HAP-1 (cell line): ENCODE results near the gene CA10.

ENCODE experiments used
- DNase-seq, 2 experiments: peaks; one replicate each; pipeline ENCODE4 v3.0.0-alpha.2; 2016 to 2020; ENCODE audit warnings: low spot score in 2 of 2
- H3K27me3 ChIP-seq: fragments of 250-450 bp; sonication (Bioruptor Pico); 2 replicates; pipeline ENCODE4 v1.5.1; 2020; ENCODE audit warnings: low read depth, mild to moderate bottlenecking, moderate library complexity
- H3K36me3 ChIP-seq: fragments of 250-450 bp; sonication (Bioruptor Pico); replicated peaks from 2 replicates; pipeline ENCODE4 v1.5.1; 2020; ENCODE audit warnings: mild to moderate bottlenecking
- H3K4me1 ChIP-seq: fragments of 250-450 bp; sonication (Bioruptor Pico); 2 replicates; pipeline ENCODE4 v1.5.1; 2020; ENCODE audit warnings: mild to moderate bottlenecking
- H3K4me3 ChIP-seq: fragments of 250-450 bp; sonication (Bioruptor Pico); 2 replicates; pipeline ENCODE4 v1.5.1; 2020; ENCODE audit warnings: mild to moderate bottlenecking, moderate library complexity
- H3K9me3 ChIP-seq: fragments of 250-450 bp; sonication (Bioruptor Pico); 2 replicates; pipeline ENCODE4 v1.5.1; 2020; ENCODE audit warnings: mild to moderate bottlenecking, moderate library complexity
- in situ Hi-C: fragments of 300-500 bp; cut with MboI; formaldehyde crosslinking; loops from 3 replicates; pipeline ENCODE4 v1.14.3; 2020; ENCODE audit warnings: low sequenced_read_pairs, inconsistent platforms, mixed read lengths

The CA10 gene

GRCh38 chr17:51997723-51998122 is 160.8 kb downstream of the CA10 start:
- no peak for DNase-seq

GRCh38 chr17:51995797-51996403 is 162.6 kb downstream of the CA10 start:
- in situ Hi-C loops = no loop called here
- no peak for DNase-seq
- Histone ChIP-seq H3K9me3 (no peaks in the 10 kb centered on the region), H3K36me3 (no peaks in the 10 kb centered on the region), H3K4me3 (no peak overlapping the region), H3K4me1 (no peaks in the 10 kb centered on the region), H3K27me3 (no peaks in the 10 kb centered on the region)

More at GRCh38 chr17:51997723-51998122, 160.8 kb downstream of the CA10 start:
- no peak overlapping the region for H3K4me3 ChIP-seq
- H3K36me3 ChIP-seq = no peaks in the 10 kb centered on the region
- H3K4me1 ChIP-seq = no peaks in the 10 kb centered on the region
- H3K9me3 ChIP-seq = no peaks in the 10 kb centered on the region
- no peaks in the 10 kb centered on the region for H3K27me3 ChIP-seq
- in situ Hi-C loops = no loop called here

- Histone ChIP-seq H3K36me3 (no peaks in the 10 kb centered on the region), H3K4me3 (no peak overlapping the region), H3K27me3 (no peaks in the 10 kb centered on the region), H3K4me1 (no peaks in the 10 kb centered on the region), H3K9me3 (no peaks in the 10 kb centered on the region)
- no peak for DNase-seq
- in situ Hi-C loops = no loop called here
Observed at GRCh38 chr17:51992864-51993416, 165.6 kb downstream of the CA10 start.

- no peak overlapping the region for H3K4me3 ChIP-seq
- in situ Hi-C loops = no loop called here
Observed at GRCh38 chr17:51971121-51971520, 187.4 kb downstream of the CA10 start.

GRCh38 chr17:51961689-51962088 is 196.8 kb downstream of the CA10 start:
- Histone ChIP-seq H3K9me3 (no peaks in the 10 kb centered on the region), H3K36me3 (no peaks in the 10 kb centered on the region), H3K4me1 (no peaks in the 10 kb centered on the region), H3K4me3 (no peak overlapping the region), H3K27me3 (no peaks in the 10 kb centered on the region)
- DNase-seq = no peak
- in situ Hi-C loops = no loop called here

More at GRCh38 chr17:51971121-51971520, 187.4 kb downstream of the CA10 start:
- Histone ChIP-seq H3K36me3 (no peaks in the 10 kb centered on the region), H3K4me1 (no peaks in the 10 kb centered on the region), H3K9me3 (no peaks in the 10 kb centered on the region), H3K27me3 (no peaks in the 10 kb centered on the region)
- DNase-seq = no peak

GRCh38 chr17:51957786-51958185 is 200.7 kb downstream of the CA10 start:
- Histone ChIP-seq H3K36me3 (no peaks in the 10 kb centered on the region), H3K27me3 (no peaks in the 10 kb centered on the region), H3K4me1 (no peaks in the 10 kb centered on the region), H3K9me3 (no peaks in the 10 kb centered on the region), H3K4me3 (no peak overlapping the region)
- DNase-seq = no peak
- in situ Hi-C loops = no loop called here

- H3K4me1 ChIP-seq = no peaks in the 10 kb centered on the region
- no peaks in the 10 kb centered on the region for H3K9me3 ChIP-seq
- no peaks in the 10 kb centered on the region for H3K27me3 ChIP-seq
- H3K4me3 ChIP-seq = no peak overlapping the region
- DNase-seq = no peak
- in situ Hi-C loops = no loop called here
- no peaks in the 10 kb centered on the region for H3K36me3 ChIP-seq
Observed at GRCh38 chr17:51955245-51955644, 203.3 kb downstream of the CA10 start.

GRCh38 chr17:51954232-51954765 is 204.2 kb downstream of the CA10 start:
- Histone ChIP-seq H3K36me3 (no peaks in the 10 kb centered on the region), H3K27me3 (no peaks in the 10 kb centered on the region), H3K4me3 (no peak overlapping the region), H3K9me3 (no peaks in the 10 kb centered on the region), H3K4me1 (no peaks in the 10 kb centered on the region)
- no peak for DNase-seq
- in situ Hi-C loops = no loop called here

GRCh38 chr17:51951741-51952140 is 206.8 kb downstream of the CA10 start:
- Histone ChIP-seq H3K36me3 (no peaks in the 10 kb centered on the region), H3K4me1 (no peaks in the 10 kb centered on the region), H3K9me3 (no peaks in the 10 kb centered on the region), H3K27me3 (no peaks in the 10 kb centered on the region), H3K4me3 (no peak overlapping the region)
- in situ Hi-C loops = no loop called here
- DNase-seq = no peak

GRCh38 chr17:51948128-51948527 is 210.4 kb downstream of the CA10 start:
- Histone ChIP-seq H3K9me3 (no peaks in the 10 kb centered on the region), H3K27me3 (no peaks in the 10 kb centered on the region), H3K4me1 (no peaks in the 10 kb centered on the region), H3K4me3 (no peak overlapping the region), H3K36me3 (no peaks in the 10 kb centered on the region)
- no peak for DNase-seq
- in situ Hi-C loops = no loop called here

- no peak for DNase-seq
- in situ Hi-C loops = no loop called here
Observed at GRCh38 chr17:51947160-51947735, 211.3 kb downstream of the CA10 start.

GRCh38 chr17:51946311-51946710 is 212.2 kb downstream of the CA10 start:
- Histone ChIP-seq H3K9me3 (no peaks in the 10 kb centered on the region), H3K4me1 (no peaks in the 10 kb centered on the region), H3K27me3 (no peaks in the 10 kb centered on the region), H3K4me3 (no peak overlapping the region), H3K36me3 (no peaks in the 10 kb centered on the region)
- DNase-seq = no peak
- in situ Hi-C loops = no loop called here

More at GRCh38 chr17:51947160-51947735, 211.3 kb downstream of the CA10 start:
- H3K9me3 ChIP-seq = no peaks in the 10 kb centered on the region
- no peak overlapping the region for H3K4me3 ChIP-seq
- H3K4me1 ChIP-seq = no peaks in the 10 kb centered on the region
- no peaks in the 10 kb centered on the region for H3K36me3 ChIP-seq
- H3K27me3 ChIP-seq = no peaks in the 10 kb centered on the region

- DNase-seq = no peak
- H3K9me3 ChIP-seq = no peaks in the 10 kb centered on the region
- in situ Hi-C loops = no loop called here
Observed at GRCh38 chr17:51941272-51941671, 217.2 kb downstream of the CA10 start.

GRCh38 chr17:51937264-51937663 is 221.2 kb downstream of the CA10 start:
- Histone ChIP-seq H3K36me3 (no peaks in the 10 kb centered on the region), H3K4me1 (no peaks in the 10 kb centered on the region), H3K4me3 (no peak overlapping the region), H3K27me3 (no peaks in the 10 kb centered on the region), H3K9me3 (no peaks in the 10 kb centered on the region)
- no peak for DNase-seq
- in situ Hi-C loops = no loop called here

More at GRCh38 chr17:51941272-51941671, 217.2 kb downstream of the CA10 start:
- no peaks in the 10 kb centered on the region for H3K36me3 ChIP-seq
- no peak overlapping the region for H3K4me3 ChIP-seq
- H3K27me3 ChIP-seq = no peaks in the 10 kb centered on the region
- no peaks in the 10 kb centered on the region for H3K4me1 ChIP-seq
